HG03139 (cell line): ENCODE measurements around the gene DEFB125.

Experiments used
- ATAC-seq: cut with Tn5 transposase; IDR thresholded peaks from one replicate; pipeline ENCODE4 v1.9.1; 2021; ENCODE audit not compliant: unreplicated experiment

Gene DEFB125

DNA sequence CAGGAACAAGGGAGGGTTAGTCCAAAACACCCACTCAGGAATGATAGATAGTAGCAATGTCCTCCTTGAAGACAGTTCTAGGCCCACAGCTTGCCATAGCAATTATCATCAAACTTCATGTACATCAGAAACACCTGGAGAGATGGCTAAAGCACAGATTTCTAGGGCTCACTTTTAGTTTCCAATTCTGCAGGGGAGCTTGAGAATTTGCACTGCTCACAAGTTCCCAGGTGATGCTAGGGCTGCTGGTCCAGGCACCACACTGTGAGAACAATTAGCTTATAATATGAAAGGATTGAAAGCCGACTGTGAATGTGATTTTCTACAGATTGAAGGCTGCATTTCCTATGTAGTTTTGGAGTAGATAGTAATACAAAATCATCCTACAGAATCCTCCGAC, 58.4 kb downstream of the DEFB125 start:
- ATAC-seq = no peak
